Stimulated activated CD8-positive, alpha-beta memory T cell treated with anti-CD3 and anti-CD28 coated beads, Interleukin-4, amount 100 ng/mL, for 24 hours (primary cell): ENCODE measurements around the gene IFIT1B.
"Not testable (repeated sequence)": the region's sequence is repeated elsewhere in the genome, so short reads cannot be mapped to it uniquely, and the experiment has no call there.

Experiments
- DNase-seq: peaks from one replicate; pipeline ENCODE4 v3.0.0-alpha.2; 2020; ENCODE audit warnings: low read depth

The IFIT1B gene

DNA sequence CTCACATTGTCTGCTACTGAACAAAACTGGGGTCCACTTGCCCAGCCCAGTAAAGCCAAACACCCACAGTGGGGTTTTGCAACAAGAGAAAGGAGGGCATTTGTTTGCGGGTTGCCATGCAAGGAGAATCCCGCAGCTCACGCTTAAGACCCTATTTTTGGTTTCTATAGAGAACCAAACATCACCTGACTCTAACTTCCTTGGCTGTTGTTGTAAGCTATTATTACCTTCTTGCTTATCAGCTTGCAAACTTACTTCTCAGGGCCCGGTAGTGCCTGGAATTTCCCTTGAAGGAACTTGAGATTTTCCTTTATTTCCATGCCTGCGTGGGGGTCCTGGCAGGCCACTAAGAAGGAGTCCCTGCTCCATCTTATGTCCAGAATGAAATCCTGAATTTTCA lies 29.4 kb upstream of the IFIT1B start:
- no peak for DNase-seq

DNA sequence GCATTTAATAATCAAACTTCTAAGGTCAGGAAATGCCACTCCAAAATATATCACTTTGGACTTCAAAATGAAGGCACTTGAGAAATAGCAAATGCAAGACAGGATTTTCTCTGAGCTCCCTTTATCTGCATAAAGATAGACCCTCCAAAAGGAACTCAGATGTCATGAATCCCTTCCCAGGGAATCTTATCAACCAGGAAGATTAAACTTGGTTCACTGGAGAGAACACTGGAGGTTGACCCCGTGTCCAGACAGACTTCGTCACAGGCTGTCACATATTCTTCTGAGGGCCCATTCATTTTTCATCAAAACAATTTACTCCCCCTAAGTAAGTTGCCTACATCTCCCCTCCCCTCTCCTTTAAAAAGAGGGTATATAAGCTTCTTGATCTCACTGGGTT lies 28.9 kb upstream of the IFIT1B start:
- DNase-seq, result no peak

DNA sequence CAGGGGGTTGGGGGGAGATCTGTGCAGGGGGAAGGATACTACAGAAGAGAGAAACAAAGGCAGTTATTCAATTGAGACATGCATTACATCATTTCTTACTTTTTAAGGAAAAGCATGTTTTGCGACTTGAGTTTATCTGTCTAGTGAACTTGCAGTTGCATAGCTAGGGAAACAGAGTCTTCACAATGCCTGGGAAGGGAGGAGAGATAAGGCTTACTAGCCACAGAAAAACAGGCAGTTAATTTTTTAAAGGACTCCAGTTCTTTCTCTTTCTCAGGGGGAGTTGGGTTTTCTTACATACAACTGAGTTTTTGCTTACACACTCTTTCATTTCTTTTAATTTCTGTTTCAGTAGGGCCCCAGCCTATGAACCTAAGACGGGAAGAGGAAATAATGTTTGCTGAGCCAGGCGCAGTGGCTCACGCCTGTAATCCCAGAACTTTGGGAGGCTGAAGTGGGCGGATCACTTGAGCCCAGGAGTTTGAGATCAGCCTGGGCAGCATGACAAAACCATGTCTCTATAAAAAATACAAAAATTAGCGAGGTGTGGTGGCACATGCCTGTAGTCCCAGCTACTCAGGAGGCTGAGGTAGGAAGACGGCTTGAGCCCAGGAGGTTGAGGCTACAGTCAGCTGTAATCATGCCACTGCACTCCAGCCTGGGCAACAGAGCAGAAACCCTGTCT lies 27.1 kb upstream of the IFIT1B start:
- not testable (repeated sequence) for DNase-seq

DNA sequence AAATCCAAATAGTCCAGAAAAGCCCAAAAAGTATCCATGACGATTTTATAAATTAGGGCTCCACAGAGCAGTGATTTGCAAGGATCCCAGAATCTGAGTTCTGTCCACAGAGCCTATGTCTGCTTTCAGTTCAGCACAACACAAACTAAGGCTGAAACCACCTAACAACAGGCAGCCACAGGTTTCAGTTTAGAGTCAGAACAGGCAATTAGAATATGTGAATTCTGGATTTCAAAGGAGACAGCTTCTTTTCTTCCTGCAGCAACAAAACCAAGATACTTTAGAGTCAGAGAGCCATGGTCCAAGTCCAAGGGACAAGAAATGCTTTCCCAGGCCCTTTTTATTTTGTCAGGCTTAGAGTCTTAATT lies 26.5 kb upstream of the IFIT1B start:
- DNase-seq, result no peak

DNA sequence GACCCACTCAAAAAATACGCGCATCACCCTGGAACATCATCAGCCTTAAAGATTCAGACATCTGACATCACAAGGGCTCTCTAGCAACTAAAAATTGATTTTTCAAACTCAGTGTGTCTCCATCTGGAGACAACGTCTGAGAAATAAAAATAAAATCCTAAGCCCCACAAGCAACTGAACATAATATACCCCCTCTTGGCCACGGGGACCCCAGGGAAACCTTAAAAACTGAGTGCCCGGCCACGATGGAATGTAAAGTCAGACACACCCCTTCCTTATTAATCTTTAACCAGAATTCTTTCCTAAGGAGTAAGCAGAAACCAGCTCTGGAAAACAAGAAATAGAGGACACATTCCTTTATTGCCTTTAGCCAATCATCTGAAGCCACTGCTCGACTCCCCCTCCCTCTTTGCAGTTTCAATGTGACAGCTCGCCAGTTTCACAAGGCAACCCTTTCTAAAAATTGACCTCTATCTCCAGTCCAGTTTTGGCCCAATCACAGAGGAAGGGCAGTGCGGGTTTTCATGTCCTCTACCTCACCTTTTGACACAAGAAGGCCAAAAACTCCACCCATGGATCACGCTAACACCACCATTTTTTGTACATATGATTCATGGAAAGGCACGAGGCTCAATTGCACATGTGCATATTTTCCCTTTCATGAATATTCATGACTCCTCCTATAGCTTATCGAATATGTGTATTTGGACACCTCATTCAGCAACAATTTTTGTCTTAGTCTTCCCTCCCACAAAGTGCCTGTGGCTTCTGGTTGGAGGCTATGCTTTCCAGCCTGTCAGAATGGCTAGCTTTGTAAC lies 25.9 kb upstream of the IFIT1B start:
- DNase-seq, result no peak

DNA sequence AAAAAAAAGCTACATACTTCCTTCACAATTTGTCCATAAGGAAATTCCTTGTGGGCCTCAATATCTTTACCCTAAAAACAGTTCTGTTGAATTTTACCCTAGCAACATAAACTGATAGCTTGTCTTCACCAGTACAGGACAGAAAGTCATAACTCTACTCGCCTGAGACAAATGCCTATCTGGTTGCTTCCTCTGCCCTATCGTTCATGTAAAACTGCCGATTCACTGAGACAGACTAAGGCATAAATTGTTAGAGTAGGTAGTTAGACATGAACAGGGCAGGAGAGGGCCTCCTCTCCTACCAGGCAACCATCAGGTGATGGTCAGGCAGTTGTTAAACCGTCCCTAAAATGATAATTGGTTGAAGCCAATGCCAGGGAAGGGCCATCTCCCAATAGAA lies 25.1 kb upstream of the IFIT1B start:
- DNase-seq, result no peak

DNA sequence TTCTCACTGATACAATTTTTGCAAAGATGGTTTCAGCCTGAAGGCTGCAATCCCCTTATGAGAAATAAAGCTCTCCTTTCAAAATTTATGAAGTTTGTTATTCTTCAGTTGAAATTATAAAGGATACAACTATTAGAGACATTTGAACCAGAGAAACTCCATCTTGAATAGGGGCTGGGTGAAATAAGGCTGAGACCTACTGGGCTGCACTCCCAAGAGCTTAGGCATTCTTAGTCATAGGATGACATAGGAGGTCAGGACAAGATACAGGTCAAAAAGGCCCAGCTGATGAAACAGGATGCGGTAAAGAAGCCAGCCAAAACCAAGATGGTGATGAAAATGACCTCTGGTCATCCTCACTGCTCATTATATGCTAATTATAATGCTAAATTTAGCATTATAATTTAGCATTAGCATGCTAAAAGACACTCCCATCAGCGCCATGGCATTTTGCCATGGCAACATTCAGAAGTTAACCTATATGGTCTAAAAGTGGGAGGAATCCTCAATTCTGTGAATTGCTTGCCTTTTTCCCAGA lies 22.4 kb upstream of the IFIT1B start:
- no peak for DNase-seq

DNA sequence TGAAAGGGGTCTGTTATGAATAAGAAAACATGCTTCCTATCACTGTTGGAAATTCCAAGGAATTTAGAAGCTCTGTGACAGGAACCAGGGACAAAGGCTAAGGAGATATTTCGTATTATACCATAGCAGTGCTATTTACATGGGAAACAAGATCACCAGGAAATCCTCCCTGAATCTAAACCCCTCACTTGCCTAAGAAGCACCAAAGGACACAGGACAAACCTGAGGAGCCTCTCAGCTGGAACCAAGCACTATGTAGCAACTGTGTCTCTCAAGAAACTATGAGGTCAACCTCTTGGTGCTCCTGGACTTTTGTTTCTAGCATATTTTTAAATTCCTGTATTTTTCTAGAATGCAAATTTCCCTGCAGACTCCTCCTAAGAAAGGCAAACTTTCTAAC lies 20.8 kb upstream of the IFIT1B start:
- DNase-seq, result no peak

DNA sequence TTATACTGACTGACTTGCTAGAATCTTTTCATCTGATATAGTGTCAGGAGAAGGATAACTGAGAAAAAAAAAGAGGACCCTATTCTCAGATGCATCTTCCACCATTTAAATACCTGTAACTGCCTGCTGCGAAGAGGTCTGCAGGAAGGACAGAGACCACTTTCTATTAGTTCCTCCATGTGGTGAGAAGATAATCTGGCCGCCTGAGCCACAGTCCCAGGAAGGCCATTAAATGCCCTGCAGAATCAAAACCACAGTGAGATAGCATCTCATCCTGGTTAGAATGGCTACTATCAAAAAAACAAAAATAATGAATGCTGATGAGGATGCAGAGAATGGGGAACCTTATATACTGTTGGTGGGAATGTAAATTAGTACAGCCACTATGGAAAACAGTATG lies 19.9 kb upstream of the IFIT1B start:
- no peak for DNase-seq

DNA sequence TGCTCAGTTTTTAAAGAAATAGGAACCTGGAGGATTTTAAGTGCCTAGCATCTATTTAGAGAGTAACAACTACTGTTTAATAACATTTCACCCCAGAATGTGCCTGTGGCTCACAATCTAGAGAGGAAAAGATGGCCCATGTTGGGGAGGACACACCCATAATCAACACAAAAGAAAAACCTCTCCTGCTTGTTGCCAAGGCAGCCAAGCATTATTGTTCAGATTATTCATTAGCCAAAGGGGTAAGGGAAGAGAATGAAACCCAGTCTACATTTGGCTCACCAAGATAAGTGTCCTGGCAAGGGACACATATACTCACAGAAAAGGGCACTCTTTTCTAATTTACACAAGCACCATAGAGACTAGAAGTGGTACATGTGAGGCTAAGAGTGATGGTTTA lies 17.7 kb upstream of the IFIT1B start:
- no peak for DNase-seq

DNA sequence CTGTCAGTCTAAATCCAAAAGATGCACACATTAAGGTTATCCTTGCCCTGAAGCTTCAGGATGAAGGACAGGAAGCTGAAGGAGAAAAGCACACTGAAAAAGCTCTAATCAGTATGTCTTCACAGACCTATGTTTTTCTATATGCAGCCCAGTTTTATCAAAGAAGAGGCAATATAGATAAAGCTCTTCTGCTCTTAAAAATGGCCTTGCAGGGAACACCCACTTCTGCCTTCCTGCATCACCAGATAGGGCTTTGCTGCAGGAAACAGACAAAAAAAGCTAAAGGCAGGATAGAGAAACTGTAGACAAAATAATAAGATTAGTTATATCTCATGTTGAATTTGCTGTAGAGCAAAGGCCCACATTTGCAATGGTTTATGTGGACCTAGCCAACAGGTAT lies 14.9 kb upstream of the IFIT1B start:
- no peak for DNase-seq

DNA sequence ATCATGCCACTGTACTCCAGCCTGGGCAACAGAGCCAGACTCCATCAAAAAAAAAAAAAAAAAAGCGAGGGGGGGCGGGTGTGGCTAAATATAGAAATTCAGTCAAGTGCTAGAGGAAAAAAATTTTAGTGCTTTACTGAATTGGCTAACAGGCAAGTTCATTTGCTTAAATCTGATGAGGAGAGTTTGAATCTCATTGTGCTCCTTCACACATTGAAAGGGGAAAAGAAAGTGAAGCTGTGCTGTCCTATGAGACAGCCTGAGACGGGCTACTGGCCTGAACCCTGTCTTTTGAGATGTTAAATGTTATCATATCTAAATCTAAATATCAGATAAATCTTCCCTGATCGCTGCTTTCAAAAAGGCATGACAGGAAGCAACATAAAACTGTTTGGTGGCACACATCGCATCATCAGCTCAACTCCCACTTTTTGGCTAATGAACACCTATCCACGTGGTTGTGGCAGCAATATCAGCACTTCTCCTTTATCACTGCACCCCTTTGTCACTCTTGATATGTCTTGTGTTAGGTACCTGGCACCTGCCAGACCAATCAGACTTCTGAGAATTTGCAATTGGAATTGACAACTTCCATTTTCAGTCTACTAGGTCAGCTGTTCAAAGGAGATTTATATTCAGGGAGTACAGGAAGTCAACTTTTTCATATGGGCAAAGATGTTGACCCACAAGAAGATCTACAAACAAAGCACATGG lies 14.0 kb upstream of the IFIT1B start:
- DNase-seq, result no peak

DNA sequence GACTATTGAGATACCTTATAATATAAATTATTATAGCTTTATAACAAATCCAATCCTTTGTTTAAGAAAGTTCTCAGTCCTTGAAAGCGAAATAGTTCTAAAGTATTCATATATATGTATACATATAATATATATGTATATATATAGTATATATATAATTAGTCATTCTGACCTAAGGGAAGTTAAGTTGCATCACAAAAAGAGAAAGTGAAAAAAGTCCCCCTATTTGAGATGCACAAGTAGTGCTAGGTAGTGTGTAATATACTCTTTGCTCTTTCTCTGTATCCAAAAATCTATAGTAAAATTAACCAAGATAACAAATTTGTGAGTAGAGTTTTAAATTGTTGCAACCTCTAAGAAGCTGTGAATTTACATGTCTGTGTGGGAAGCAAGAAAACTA lies 13.3 kb upstream of the IFIT1B start:
- no peak for DNase-seq

DNA sequence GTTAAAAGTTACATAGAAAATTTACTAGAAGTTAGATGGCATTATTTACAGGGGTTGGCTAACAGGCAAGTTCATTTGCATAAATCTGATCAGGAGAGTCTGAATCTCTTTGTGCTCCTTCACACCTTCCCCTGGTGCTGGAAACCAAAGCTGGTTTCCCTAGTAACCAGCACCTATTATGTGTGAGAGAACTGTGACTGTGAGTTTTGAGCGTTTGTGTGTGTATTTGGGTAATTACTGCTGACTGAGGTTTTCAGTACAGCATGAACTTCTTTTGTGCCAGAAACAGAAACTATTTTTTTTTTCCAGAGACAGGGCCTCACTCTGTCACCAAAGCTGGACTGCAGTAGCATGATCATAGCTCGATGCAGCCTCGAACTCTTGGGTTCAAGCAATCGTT lies 10.3 kb upstream of the IFIT1B start:
- no peak for DNase-seq

DNA sequence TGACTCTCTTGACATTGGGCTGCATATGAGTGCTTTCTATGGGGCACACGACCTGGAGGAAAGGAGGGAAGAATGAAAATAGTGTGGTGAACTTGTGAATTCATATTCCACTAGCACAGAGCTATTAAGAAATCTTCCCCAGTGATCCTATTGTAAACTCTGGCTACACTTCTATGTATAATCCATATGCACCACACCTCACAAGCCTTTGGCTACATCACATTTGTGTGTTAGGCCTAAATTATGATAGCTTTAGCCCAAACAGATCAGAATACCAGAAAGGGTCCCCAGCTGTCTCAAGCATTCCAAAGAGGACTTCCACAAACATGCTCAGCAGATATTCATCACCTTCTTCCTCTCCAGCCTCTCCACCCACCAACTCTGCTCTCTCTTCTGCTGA lies 9.7 kb upstream of the IFIT1B start:
- DNase-seq, result no peak

DNA sequence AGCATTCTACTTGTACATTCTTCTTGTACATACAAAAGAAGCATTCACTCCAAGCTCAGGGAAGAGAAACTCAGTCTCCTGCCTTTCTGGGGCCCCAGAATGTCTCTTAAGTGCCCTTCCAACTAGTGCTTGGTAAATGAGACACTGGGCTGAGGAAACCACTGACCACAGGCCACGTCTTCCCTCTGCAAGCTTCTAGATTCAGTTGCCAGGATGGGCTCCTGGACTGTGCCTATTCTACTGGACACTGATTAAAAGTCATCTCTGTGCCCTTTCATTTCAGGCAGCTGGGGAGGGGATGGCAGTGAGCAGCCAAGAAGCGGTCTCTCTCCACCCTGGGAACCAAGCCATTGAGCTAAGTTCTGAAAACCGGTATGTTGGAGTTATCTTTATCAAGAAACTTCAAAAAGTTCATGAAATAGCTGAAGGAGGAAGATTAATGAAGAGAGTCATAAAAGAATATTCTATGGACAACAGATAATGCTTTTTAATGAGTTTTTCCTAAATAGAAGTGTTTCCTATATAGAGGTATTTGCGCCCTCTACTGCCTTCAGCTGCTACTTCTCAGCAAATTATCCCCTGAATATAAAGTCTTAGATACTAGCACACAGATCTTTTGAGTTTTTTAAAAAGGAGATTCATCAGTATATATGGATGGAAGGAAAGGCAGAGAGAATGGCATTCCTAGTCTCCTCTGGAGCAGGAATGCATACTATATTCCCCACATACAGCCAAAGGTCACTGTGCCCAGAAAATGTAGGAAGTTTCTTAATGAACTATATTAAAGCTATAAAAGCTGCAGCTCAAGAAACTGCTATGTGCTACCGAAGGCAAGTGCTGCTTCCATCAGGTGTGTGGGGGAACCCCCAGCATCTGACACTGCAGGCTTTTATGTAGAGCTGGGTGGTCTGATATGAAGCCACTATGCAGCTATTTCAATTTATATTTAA lies 8.4 kb upstream of the IFIT1B start:
- no peak for DNase-seq

DNA sequence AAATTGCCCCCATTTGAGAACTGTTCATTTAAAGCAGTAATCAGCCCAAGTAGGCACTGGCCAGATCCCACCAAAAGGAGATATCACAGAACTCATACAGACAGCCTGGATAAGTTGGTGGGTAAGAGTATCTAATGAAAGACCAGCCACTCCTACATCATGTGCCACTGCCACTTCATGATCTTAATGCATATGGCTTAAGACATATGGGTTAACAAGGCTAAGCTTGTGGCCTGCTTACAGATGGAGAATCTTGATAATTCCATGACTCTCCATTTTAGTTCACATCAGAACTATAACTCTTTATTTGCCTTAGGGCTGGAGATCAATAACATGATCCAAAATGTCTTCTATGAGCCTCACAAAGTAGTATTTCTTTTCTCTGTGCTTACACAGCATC lies 6.8 kb upstream of the IFIT1B start:
- DNase-seq, result no peak

DNA sequence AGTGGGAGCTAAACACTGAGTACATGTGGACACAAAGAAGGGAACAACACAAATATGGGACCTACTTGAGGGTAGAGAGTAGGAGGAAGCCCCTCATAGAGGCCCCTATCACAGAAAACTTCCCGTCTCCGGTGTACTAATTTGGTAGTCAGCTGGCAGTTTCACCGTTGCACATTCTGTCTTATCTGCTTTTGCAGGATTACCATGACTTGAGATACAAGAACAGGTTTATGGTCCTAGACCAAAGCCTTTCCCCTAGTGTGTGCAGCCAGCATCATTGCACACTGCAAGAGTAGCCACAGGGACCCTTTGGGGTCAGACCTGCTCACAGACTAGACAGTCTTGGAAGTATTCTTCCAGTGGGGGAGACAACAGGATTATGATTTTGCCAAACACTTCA lies 5.9 kb upstream of the IFIT1B start:
- no peak for DNase-seq

DNA sequence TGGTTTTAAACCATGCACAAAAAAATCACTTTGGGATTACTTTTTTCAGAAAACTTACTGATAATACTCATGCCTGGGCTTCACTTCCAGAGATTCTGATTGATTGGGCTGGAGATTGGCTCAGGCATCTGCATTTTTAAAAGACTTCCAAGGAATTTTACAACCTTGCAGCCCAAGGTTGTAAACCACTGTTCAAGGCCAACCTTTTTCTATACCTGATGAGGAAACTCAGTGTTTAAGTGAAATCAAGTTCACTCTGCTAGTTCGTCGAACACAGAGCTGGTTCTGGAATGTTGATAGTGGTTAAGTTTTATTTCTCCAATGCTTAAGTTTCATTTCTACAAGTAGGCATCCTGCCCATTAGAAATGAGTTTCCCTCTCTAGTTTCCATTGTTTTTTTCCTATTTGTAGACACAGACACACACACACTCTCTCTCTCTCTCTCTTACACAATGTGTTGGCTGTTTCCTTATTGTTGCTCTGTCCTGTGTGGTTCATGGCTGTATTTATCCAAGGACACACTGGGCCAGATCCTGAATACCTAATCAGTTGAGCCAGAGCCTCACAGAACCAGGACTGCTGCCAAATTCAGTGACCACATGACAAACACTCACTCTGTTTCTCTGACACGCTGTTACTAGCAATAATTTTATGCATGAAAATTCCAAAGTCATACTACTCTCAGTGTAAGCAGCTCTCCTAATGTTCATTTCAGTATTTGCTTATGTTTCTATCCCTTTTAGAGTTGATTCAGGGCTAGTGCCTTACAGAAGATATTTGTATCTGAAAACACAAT lies 3.7 kb upstream of the IFIT1B start:
- no peak for DNase-seq

DNA sequence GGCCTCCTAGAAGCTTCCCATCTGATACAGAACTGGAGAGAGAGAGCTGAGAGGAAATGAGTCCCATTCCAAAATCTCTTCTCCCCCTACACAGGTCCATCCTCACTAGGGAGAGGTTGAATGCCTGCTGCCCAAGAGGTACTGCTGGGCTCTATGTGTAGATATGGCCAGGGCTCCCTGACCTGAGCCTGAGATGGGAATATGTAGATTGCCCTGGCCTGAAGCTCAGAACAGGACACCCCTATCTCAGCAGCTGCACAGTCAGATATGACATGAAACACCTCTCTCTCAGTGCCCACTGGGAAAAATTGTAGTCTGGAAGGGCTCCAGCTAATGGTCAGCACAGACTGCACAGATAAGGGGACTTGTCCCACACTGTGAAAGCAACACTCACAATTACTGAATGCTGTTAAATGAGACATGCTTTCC lies 3.1 kb upstream of the IFIT1B start:
- DNase-seq, result no peak

DNA sequence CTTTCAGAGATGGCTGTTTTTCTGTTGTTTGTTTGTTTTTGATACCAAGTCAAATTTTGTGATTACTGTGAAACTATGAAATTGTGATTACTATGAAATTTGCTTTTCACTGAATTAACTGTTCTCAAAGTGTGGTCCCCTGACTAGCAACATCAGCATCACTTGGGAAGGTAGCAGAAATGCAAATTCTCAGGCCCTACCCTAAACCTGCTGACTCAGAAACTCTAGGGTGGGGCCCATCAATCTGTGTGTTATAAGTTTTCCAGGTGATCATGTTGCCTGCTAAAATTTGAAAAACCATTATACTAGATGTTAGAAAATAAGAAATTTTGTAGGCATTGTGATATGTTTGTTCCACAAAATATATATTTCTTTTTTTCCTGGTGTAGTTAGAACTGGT lies 1.2 kb downstream of the IFIT1B start:
- DNase-seq, result no peak
